ENCODE measurements around the gene ZNF146. TPM values are rescaled to one million over a fixed set of nuclear protein-coding genes. Genes with fewer than 3 reads are reported as not detected.

Gene ZNF146
- 108 and 117 TPM in 2 replicates for total RNA-seq

DNA sequence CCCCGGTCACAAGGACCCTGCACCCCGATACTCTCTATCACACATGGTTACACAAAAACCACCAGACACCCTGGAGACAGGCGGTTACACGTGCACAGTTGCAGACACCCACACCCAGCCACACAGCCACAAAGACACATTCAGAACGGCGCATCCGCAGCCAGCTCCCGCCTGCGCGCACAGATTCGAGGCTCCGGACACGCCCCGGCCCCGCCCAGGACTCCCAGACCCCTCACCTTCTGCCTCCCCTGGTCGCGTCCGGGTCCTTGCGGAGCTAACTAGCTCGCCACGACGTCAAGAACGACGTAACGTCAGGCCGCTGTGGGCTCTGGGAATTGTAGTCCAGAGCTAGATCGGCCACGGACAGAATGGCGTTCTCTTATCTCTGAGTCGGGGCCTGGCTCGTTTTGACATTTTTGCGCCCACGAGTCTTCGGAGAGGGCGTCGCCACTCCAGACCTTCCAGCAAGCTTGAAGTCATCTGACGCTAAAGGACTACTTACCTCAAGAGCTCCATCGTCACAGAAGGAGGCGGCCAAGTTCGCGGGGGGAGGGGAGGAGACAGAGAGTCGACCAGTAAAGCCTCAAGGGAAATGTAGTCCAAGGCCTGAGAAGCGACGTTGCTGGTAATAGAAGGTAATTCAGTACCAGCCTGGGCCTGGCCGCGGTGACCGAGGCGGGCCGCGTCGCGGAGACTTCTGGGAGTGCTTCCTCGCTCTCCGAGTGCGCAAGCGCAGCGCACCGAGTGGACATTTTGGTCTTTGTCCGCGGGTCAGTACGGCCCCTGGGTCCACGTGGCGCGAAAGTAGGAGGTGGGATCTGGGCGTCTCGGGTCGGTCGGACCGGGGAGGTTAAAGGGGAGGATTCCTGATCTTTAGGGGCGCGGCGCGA is at the start of gene ZNF146, which contains the start of gene ZNF565:
Gene ZNF146 (plus strand): TSS at position 721 of the 890 bp plus-strand sequence. CDS start 21,335 bp downstream, outside the sequence.
Gene ZNF565 (minus strand): TSS at position 280 of the 890 bp plus-strand sequence. CDS start 12,680 bp downstream, outside the sequence.

Other genes with a start within 250 kb of the ZNF146 start
- gene SDHAF1, start 219.9 kb upstream of the ZNF146 start, total RNA-seq: 8.3 and 9.0 TPM in 2 replicates
- not detected in 2 replicates for gene SYNE4, start 206.3 kb upstream of the ZNF146 start, total RNA-seq
- gene ALKBH6, start 200.9 kb upstream of the ZNF146 start, total RNA-seq: 8.4 and 8.9 TPM in 2 replicates
- gene CLIP3, start 182.2 kb upstream of the ZNF146 start, total RNA-seq: 4.7 and 5.9 TPM in 2 replicates
- gene THAP8, start 160.8 kb upstream of the ZNF146 start, total RNA-seq: 0.72 and 1.1 TPM in 2 replicates
- gene WDR62, start 160.2 kb upstream of the ZNF146 start, total RNA-seq: 2.4 and 3.9 TPM in 2 replicates
- not detected in 2 replicates for gene OVOL3, start 104.0 kb upstream of the ZNF146 start, total RNA-seq
- gene POLR2I, start 100.2 kb upstream of the ZNF146 start, total RNA-seq: 97.7 and 150 TPM in 2 replicates
- gene TBCB, start 99.6 kb upstream of the ZNF146 start, total RNA-seq: 184 and 230 TPM in 2 replicates
- 396 and 403 TPM in 2 replicates for gene CAPNS1, start 75.0 kb upstream of the ZNF146 start, total RNA-seq
- 4.4 and 15.4 TPM in 2 replicates for gene COX7A1, start 62.7 kb upstream of the ZNF146 start, total RNA-seq
- gene ZNF565, start 441 bp upstream of the ZNF146 start, total RNA-seq: 4.2 and 6.6 TPM in 2 replicates
- 2.8 and 3.8 TPM in 2 replicates for gene ZFP14, start 164.1 kb downstream of the ZNF146 start, total RNA-seq
- 3.2 and 5.5 TPM in 2 replicates for gene ZFP82, start 203.5 kb downstream of the ZNF146 start, total RNA-seq

Data from endothelial cell of coronary artery (primary cell).